Mesenchymal stem cell (in vitro differentiated cells and primary cell): Measurements from ENCODE around the gene BRD7.
A peak's percentile ranks its signal among the peaks of the same experiment; 100 is the strongest.

Experiments used
- DNase-seq: peaks from one replicate; pipeline ENCODE4 v3.0.0-alpha.2; 2013
- H2AFZ ChIP-seq: one replicate; pipeline ENCODE4 v1.6.1; 2013; ENCODE audit warnings: low read depth, mild to moderate bottlenecking, control low read depth, inconsistent platforms, low read length, moderate library complexity
- H2AK5ac ChIP-seq: 2 replicates; pipeline ENCODE4 v1.6.1; 2013; ENCODE audit warnings: low read length, moderate library complexity, mild to moderate bottlenecking, inconsistent platforms; ENCODE audit not compliant: severe bottlenecking
- H2BK120ac ChIP-seq: one replicate; pipeline ENCODE4 v1.6.1; 2013; ENCODE audit warnings: low read depth, mild to moderate bottlenecking, inconsistent platforms, low read length, moderate library complexity
- H2BK12ac ChIP-seq, 2 experiments: one replicate each; pipeline ENCODE4 v1.6.1; 2013; ENCODE audit warnings: inconsistent platforms in 2 of 2, low read length in 2 of 2, mild to moderate bottlenecking in 2 of 2, moderate library complexity in 2 of 2, control low read depth in 1 of 2
- H2BK15ac ChIP-seq: one replicate; pipeline ENCODE4 v1.6.1; 2013; ENCODE audit warnings: mild to moderate bottlenecking, low read depth, inconsistent platforms; ENCODE audit not compliant: poor library complexity, severe bottlenecking
- H2BK5ac ChIP-seq: 2 replicates; pipeline ENCODE4 v1.6.1; 2013; ENCODE audit warnings: low read depth, mild to moderate bottlenecking, low read length, control low read depth, inconsistent platforms; ENCODE audit not compliant: poor library complexity, severe bottlenecking
- H3K14ac ChIP-seq, 2 experiments: one replicate each; pipeline ENCODE4 v1.6.1; 2013; ENCODE audit warnings: inconsistent platforms in 2 of 2, low read length in 2 of 2, control low read depth in 1 of 2, mild to moderate bottlenecking in 1 of 2, moderate library complexity in 1 of 2
- H3K18ac ChIP-seq, 2 experiments: one replicate each; pipeline ENCODE4 v1.6.1; 2013; ENCODE audit warnings: inconsistent platforms in 2 of 2, low read length in 2 of 2, control low read depth in 1 of 2, low read depth in 1 of 2, mild to moderate bottlenecking in 1 of 2
- H3K23ac ChIP-seq, 2 experiments: one replicate each; pipeline ENCODE4 v1.6.1; 2013; ENCODE audit warnings: inconsistent platforms in 2 of 2, low read length in 2 of 2, mild to moderate bottlenecking in 2 of 2, moderate library complexity in 2 of 2, control low read depth in 1 of 2
- H3K27ac ChIP-seq: 2 replicates; pipeline ENCODE4 v1.5.1; 2013; ENCODE audit warnings: mild to moderate bottlenecking, moderate library complexity, low read length, control low read depth, inconsistent platforms; ENCODE audit not compliant: poor library complexity, severe bottlenecking
- H3K27me3 ChIP-seq, 2 experiments: 2 replicates each; pipeline versions ENCODE4 v1.6.1 to v1.7.0; 2013; ENCODE audit warnings: low read length in 2 of 2, mild to moderate bottlenecking in 2 of 2, moderate library complexity in 2 of 2, control low read depth in 1 of 2, inconsistent platforms in 1 of 2; ENCODE audit not compliant: control insufficient read depth in 1 of 2, insufficient read depth in 1 of 2
- H3K36me3 ChIP-seq, 2 experiments: 2 replicates each; pipeline versions ENCODE4 v1.6.1 to v1.7.0; 2013; ENCODE audit warnings: low read length in 2 of 2, control low read depth in 1 of 2, inconsistent platforms in 1 of 2, low read depth in 1 of 2, mild to moderate bottlenecking in 1 of 2; ENCODE audit not compliant: insufficient read depth in 2 of 2, control insufficient read depth in 1 of 2
- H3K4ac ChIP-seq, 2 experiments: one replicate each; pipeline ENCODE4 v1.6.1; 2013; ENCODE audit warnings: inconsistent platforms in 2 of 2, low read length in 2 of 2, mild to moderate bottlenecking in 2 of 2, moderate library complexity in 2 of 2, control low read depth in 1 of 2, low read depth in 1 of 2
- H3K4me1 ChIP-seq: 2 replicates; pipeline ENCODE4 v1.6.1; 2013; ENCODE audit warnings: low read depth, low read length, control low read depth; ENCODE audit not compliant: control insufficient read depth, insufficient read depth
- H3K4me2 ChIP-seq: 2 replicates; pipeline ENCODE4 v1.6.1; 2013; ENCODE audit warnings: low read length, mild to moderate bottlenecking, inconsistent platforms; ENCODE audit not compliant: poor library complexity, severe bottlenecking
- H3K4me3 ChIP-seq, 2 experiments: 2 replicates each; pipeline versions ENCODE4 v1.5.1 to v1.7.0; 2013; ENCODE audit warnings: low read length in 2 of 2, mild to moderate bottlenecking in 2 of 2, control low read depth in 1 of 2, low read depth in 1 of 2; ENCODE audit not compliant: insufficient read depth in 1 of 2
- H3K79me1 ChIP-seq: replicated peaks from 2 replicates; pipeline ENCODE4 v1.6.1; 2013; ENCODE audit warnings: mild to moderate bottlenecking, control low read depth, low read length, inconsistent platforms; ENCODE audit not compliant: poor library complexity, severe bottlenecking
- H3K9ac ChIP-seq: 2 replicates; pipeline ENCODE4 v1.7.0; 2013; ENCODE audit warnings: mild to moderate bottlenecking, low read length, moderate library complexity
- H3K9me3 ChIP-seq: 2 replicates; pipeline ENCODE4 v1.7.0; 2013; ENCODE audit warnings: mild to moderate bottlenecking, low read length; ENCODE audit not compliant: control insufficient read depth
- H4K8ac ChIP-seq: one replicate; pipeline ENCODE4 v1.6.1; 2013; ENCODE audit warnings: inconsistent platforms, mild to moderate bottlenecking, low read length, moderate library complexity
- H4K91ac ChIP-seq: one replicate; pipeline ENCODE4 v1.6.1; 2013; ENCODE audit warnings: mild to moderate bottlenecking, low read length, inconsistent platforms
- WGBS: methylation state at CpG from one replicate; pipeline ENCODE4 v1.1.7; 2013; ENCODE audit warnings: mixed read lengths; 5-methylcytosine and 5-hydroxymethylcytosine counted together

Gene BRD7

DNA sequence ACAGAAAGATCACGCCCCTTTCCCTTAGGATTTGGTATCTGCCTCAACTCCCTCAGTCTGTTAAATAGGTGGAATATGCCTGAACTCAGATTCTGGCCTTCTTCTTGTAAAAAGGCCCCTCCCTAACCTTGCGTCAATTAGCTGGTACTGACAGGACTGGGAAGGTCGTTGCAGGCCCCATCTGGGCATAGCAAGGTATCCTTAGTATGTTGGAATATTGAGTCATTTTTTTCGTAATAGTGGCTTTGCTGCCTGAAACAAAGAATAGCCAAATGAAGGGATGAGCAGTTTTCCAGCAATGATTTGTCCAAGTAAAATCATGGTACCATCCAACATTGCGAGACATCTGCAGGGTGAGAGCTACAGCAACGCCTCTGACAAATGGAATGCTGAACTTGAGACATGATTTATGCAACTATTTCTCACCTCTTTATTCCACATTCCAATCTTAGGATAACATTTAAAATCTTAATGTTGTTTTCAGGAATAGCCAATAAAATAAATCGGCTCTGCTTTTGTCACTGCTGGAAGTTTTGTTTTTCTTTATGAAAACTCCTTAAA is 39.3 kb upstream of the BRD7 start:
- no peak overlapping the region for H2AFZ ChIP-seq
- no peak overlapping the region for H2BK15ac ChIP-seq
- no peak overlapping the region for H2BK12ac ChIP-seq
- no peak overlapping the region for H2BK5ac ChIP-seq
- no peak overlapping the region for H4K8ac ChIP-seq
- H2AK5ac ChIP-seq, result no peak overlapping the region
- no peak overlapping the region for H3K4me2 ChIP-seq
- no peak overlapping the region for H3K23ac ChIP-seq
- no peak overlapping the region for H3K4me3 ChIP-seq
- H3K9ac ChIP-seq, result no peak overlapping the region
- H3K36me3 ChIP-seq, result no peaks in the 10 kb centered on the region
- no peak overlapping the region for H3K27ac ChIP-seq
- peaks cover 2% of the 10 kb centered on the region for H3K9me3 ChIP-seq
- H3K4ac ChIP-seq, result no peak overlapping the region
- H3K4me1 ChIP-seq, result no peaks in the 10 kb centered on the region
- WGBS, result 66% methylated on average over 5 of the region's 7 CpGs
- no peaks in the 10 kb centered on the region for H3K79me1 ChIP-seq
- DNase-seq, result no peak
- H3K14ac ChIP-seq, result no peak overlapping the region
- no peak overlapping the region for H4K91ac ChIP-seq
- H3K18ac ChIP-seq, result no peak overlapping the region
- no peak overlapping the region for H2BK120ac ChIP-seq
- peaks cover 3 to 4% of the 10 kb centered on the region in 2 experiments for H3K27me3 ChIP-seq

- H3K4me1 ChIP-seq, result no peaks in the 10 kb centered on the region
- WGBS, result 68% methylated on average over 3 of the region's 5 CpGs
- H3K18ac ChIP-seq, result no peak overlapping the region
- H2BK12ac ChIP-seq, result no peak overlapping the region
- no peak overlapping the region for H2BK5ac ChIP-seq
- H3K9ac ChIP-seq, result no peak overlapping the region
- H3K14ac ChIP-seq, result no peak overlapping the region
- no peak overlapping the region for H2BK15ac ChIP-seq
- no peak overlapping the region for H3K4me2 ChIP-seq
- H3K79me1 ChIP-seq, result no peaks in the 10 kb centered on the region
- no peak overlapping the region for H4K91ac ChIP-seq
- peaks cover 2% of the 10 kb centered on the region for H3K9me3 ChIP-seq
- no peaks in the 10 kb centered on the region for H3K36me3 ChIP-seq
- no peak for DNase-seq
- no peak overlapping the region for H4K8ac ChIP-seq
- no peak overlapping the region for H3K27ac ChIP-seq
- H2BK120ac ChIP-seq, result no peak overlapping the region
- H3K4me3 ChIP-seq, result no peak overlapping the region
- peaks cover 7 to 11% of the 10 kb centered on the region in 2 experiments for H3K27me3 ChIP-seq
- no peak overlapping the region for H3K4ac ChIP-seq
- H2AFZ ChIP-seq, result no peak overlapping the region
- no peak overlapping the region for H3K23ac ChIP-seq
- no peak overlapping the region for H2AK5ac ChIP-seq
Measured at GRCh38 chr16:50407351-50407750, 38.6 kb upstream of the BRD7 start.

- Histone ChIP-seq H2BK12ac (no peak overlapping the region), H3K9me3 (no peaks in the 10 kb centered on the region), H3K4ac (no peak overlapping the region), H3K4me2 (no peak overlapping the region), H4K91ac (no peak overlapping the region), H3K27ac (no peak overlapping the region), H3K27me3 (peaks cover 9 to 13% of the 10 kb centered on the region in 2 experiments), H3K14ac (no peak overlapping the region), H2AFZ (no peak overlapping the region), H2BK120ac (no peak overlapping the region), H3K9ac (no peak overlapping the region), H3K4me3 (peak overlapping the region in 1 of 2 experiments; percentile 14), H3K4me1 (no peaks in the 10 kb centered on the region), H2BK15ac (no peak overlapping the region), H2BK5ac (no peak overlapping the region), H3K79me1 (no peaks in the 10 kb centered on the region), H3K36me3 (no peaks in the 10 kb centered on the region), H3K23ac (no peak overlapping the region), H2AK5ac (no peak overlapping the region), H3K18ac (no peak overlapping the region), H4K8ac (no peak overlapping the region)
- DNase-seq, result no peak
- WGBS, result 61% methylated on average over 8 of the region's 12 CpGs
Measured at GRCh38 chr16:50403491-50403890, 34.7 kb upstream of the BRD7 start.

- Histone ChIP-seq H4K8ac (no peak overlapping the region), H4K91ac (no peak overlapping the region), H3K4me2 (no peak overlapping the region), H3K23ac (no peak overlapping the region), H3K27me3 (peaks cover 9 to 13% of the 10 kb centered on the region in 2 experiments), H2BK12ac (no peak overlapping the region), H3K4me3 (no peak overlapping the region), H2AFZ (no peak overlapping the region), H2BK5ac (no peak overlapping the region), H2AK5ac (no peak overlapping the region), H3K79me1 (no peaks in the 10 kb centered on the region), H3K4ac (no peak overlapping the region), H2BK120ac (no peak overlapping the region), H3K27ac (no peak overlapping the region), H3K4me1 (no peaks in the 10 kb centered on the region), H3K9ac (no peak overlapping the region), H2BK15ac (no peak overlapping the region), H3K18ac (no peak overlapping the region), H3K36me3 (no peaks in the 10 kb centered on the region), H3K14ac (no peak overlapping the region), H3K9me3 (no peaks in the 10 kb centered on the region)
- 69% methylated on average over 9 of the region's 9 CpGs for WGBS
- no peak for DNase-seq
Measured at GRCh38 chr16:50402298-50402895, 33.6 kb upstream of the BRD7 start.
